ENCODE data around the gene LRFN5. TPM values are rescaled to one million over a fixed set of nuclear protein-coding genes. Genes with fewer than 3 reads are reported as not detected.
A peak's percentile ranks its signal among the peaks of the same experiment; 100 is the strongest.

LRFN5 gene
- total and polyA plus RNA-seq, 2 donors (not counting 1 experiment from before 2014, with no cell fraction given): 0.14 to 3.6 TPM

DNA sequence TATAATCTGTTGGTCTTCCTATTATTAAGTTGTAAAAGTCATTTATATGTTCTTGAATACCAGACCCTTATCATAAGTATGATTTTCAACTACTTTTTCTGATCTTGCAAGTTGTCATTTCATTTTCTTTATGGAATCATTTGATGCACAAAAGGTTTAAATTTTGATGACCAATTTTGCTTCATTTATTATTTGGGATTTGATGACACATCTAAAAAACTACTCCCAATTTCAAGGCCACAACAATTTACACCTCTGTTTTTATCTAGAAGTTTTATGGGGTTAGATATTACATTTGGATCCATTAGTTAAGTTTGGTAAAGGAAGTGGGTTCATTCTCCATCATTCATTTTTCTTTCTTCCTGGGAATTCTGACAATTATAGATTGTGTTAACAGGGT, 259.2 kb downstream of the LRFN5 start:
- H3K4me2 ChIP-seq (ENCODE audit: extremely low read depth, insufficient read depth, low read length): no peak overlapping the region
- TF ChIP-seq EZH2 (IDR thresholded peaks at IDR 0.05; ENCODE audit: low read length, missing control alignments): no peak
- TF ChIP-seq, protein P1, sequence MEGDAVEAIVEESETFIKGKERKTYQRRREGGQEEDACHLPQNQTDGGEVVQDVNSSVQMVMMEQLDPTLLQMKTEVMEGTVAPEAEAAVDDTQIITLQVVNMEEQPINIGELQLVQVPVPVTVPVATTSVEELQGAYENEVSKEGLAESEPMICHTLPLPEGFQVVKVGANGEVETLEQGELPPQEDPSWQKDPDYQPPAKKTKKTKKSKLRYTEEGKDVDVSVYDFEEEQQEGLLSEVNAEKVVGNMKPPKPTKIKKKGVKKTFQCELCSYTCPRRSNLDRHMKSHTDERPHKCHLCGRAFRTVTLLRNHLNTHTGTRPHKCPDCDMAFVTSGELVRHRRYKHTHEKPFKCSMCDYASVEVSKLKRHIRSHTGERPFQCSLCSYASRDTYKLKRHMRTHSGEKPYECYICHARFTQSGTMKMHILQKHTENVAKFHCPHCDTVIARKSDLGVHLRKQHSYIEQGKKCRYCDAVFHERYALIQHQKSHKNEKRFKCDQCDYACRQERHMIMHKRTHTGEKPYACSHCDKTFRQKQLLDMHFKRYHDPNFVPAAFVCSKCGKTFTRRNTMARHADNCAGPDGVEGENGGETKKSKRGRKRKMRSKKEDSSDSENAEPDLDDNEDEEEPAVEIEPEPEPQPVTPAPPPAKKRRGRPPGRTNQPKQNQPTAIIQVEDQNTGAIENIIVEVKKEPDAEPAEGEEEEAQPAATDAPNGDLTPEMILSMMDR (conservative IDR thresholded peaks at IDR 0.05 in 1 of 2, IDR thresholded peaks at IDR 0.05 in 1 of 2; ENCODE audit: low read depth in 1 of 2, low read length in 2 of 2): no peak
- no peaks in the 10 kb centered on the region for H3K27me3 ChIP-seq (ENCODE audit: control insufficient read depth, insufficient read depth, low read length)
- H3K9ac ChIP-seq (ENCODE audit: insufficient read depth, low read length): no peak overlapping the region
- no peaks in the 10 kb centered on the region for H3K36me3 ChIP-seq (ENCODE audit: control insufficient read depth, insufficient read depth, low read length)
- H3K9me3 ChIP-seq (ENCODE audit: control insufficient read depth, insufficient read depth, low read depth, low read length): no peaks in the 10 kb centered on the region
- no peak overlapping the region for H3K27ac ChIP-seq (ENCODE audit: insufficient read depth, low read length)
- no peaks in the 10 kb centered on the region for H4K20me1 ChIP-seq (ENCODE audit: control insufficient read depth, extremely low read depth, insufficient read depth, low read length)
- H3K79me2 ChIP-seq (ENCODE audit: control insufficient read depth, insufficient read depth, low read length): no peaks in the 10 kb centered on the region
- no peak for DNase-seq (ENCODE audit: low read depth in 2 of 2)
- H3K4me3 ChIP-seq (replicated peaks in 1 of 4; ENCODE audit: control extremely low read depth in 1 of 4, insufficient read depth in 1 of 4, low read depth in 3 of 4, low read length in 4 of 4): no peak overlapping the region
- no peak overlapping the region for H2AFZ ChIP-seq (ENCODE audit: low read length)
- no peaks in the 10 kb centered on the region for H3K4me1 ChIP-seq (ENCODE audit: control insufficient read depth, extremely low read depth, insufficient read depth, low read length)

DNA sequence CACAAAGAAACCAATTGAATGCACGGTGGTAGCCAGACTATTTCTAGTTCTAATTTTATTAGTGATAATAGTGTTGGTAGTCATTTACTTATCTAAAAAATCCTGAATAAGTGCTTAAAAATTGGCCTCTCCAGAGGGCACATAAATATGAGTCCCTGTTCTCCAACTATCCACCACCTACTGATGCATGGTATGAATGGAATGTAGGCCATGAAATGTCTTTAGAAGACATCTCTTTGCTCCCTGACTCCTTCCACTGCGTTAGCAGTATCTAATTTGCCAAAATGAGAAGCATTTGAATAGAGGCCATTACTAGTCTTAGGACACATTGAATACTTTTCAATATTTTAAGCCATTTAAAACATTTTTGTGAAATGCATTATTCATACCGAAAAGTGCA, 261.7 kb downstream of the LRFN5 start:
- Histone ChIP-seq H3K9ac (ENCODE audit: insufficient read depth, low read length) (no peak overlapping the region), H2AFZ (ENCODE audit: low read length) (no peak overlapping the region), H3K4me2 (ENCODE audit: extremely low read depth, insufficient read depth, low read length) (no peak overlapping the region), H3K27me3 (ENCODE audit: control insufficient read depth, insufficient read depth, low read length) (no peaks in the 10 kb centered on the region), H3K36me3 (ENCODE audit: control insufficient read depth, insufficient read depth, low read length) (no peaks in the 10 kb centered on the region), H3K27ac (ENCODE audit: insufficient read depth, low read length) (no peak overlapping the region), H3K4me3 (replicated peaks in 1 of 4; ENCODE audit: control extremely low read depth in 1 of 4, insufficient read depth in 1 of 4, low read depth in 3 of 4, low read length in 4 of 4) (no peak overlapping the region), H3K4me1 (ENCODE audit: control insufficient read depth, extremely low read depth, insufficient read depth, low read length) (no peaks in the 10 kb centered on the region), H4K20me1 (ENCODE audit: control insufficient read depth, extremely low read depth, insufficient read depth, low read length) (no peaks in the 10 kb centered on the region), H3K79me2 (ENCODE audit: control insufficient read depth, insufficient read depth, low read length) (no peaks in the 10 kb centered on the region), H3K9me3 (ENCODE audit: control insufficient read depth, insufficient read depth, low read depth, low read length) (no peaks in the 10 kb centered on the region)
- peak in 1 of 2 donors; percentile 24 for DNase-seq (ENCODE audit: low read depth in 2 of 2)
- TF ChIP-seq, protein P1 (conservative IDR thresholded peaks at IDR 0.05 in 1 of 2, IDR thresholded peaks at IDR 0.05 in 1 of 2; ENCODE audit: low read depth in 1 of 2, low read length in 2 of 2): no peak
- TF ChIP-seq EZH2 (IDR thresholded peaks at IDR 0.05; ENCODE audit: low read length, missing control alignments): no peak

DNA sequence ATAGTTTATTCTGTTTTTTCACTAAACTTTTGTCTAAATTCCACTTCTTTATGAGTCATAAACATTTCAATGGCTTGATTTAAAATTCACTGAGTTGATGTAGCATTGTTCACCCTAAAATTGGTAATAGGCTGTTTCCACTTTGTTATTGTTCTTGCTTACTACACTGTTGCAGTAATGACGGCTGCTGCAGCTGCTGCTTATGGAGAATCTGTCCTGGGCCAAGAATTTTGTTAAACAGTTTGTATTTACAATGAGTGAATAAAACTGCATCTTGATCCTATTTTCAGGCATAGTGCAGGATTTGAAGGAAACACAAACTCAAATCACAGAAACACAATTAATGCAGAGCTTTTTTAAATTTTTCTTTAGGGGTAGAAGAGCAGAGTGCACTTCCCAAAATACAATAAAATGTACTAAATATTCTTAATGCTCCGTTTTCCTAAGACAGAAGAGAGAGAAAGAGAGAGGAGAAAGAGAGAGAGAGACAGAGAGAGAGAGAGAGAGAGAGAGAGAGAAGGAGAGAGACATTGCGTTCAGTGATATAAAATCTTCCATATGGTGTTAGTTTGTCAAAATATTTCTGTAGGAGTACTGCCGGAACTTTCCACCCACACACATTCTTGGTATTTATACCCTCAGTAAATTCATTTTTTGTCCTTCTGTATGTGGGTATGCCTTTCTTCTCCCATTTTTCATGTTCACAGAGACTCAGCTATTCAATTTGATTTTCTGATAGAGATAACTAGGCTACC, 266.4 kb downstream of the LRFN5 start:
- Histone ChIP-seq H3K4me3 (replicated peaks in 1 of 4; ENCODE audit: control extremely low read depth in 1 of 4, insufficient read depth in 1 of 4, low read depth in 3 of 4, low read length in 4 of 4) (no peak overlapping the region), H3K4me1 (ENCODE audit: control insufficient read depth, extremely low read depth, insufficient read depth, low read length) (no peaks in the 10 kb centered on the region), H3K36me3 (ENCODE audit: control insufficient read depth, insufficient read depth, low read length) (no peaks in the 10 kb centered on the region), H3K79me2 (ENCODE audit: control insufficient read depth, insufficient read depth, low read length) (no peaks in the 10 kb centered on the region), H3K4me2 (ENCODE audit: extremely low read depth, insufficient read depth, low read length) (no peak overlapping the region), H3K27ac (ENCODE audit: insufficient read depth, low read length) (no peak overlapping the region), H3K9ac (ENCODE audit: insufficient read depth, low read length) (no peak overlapping the region), H3K9me3 (ENCODE audit: control insufficient read depth, insufficient read depth, low read depth, low read length) (no peaks in the 10 kb centered on the region), H4K20me1 (ENCODE audit: control insufficient read depth, extremely low read depth, insufficient read depth, low read length) (no peaks in the 10 kb centered on the region), H3K27me3 (ENCODE audit: control insufficient read depth, insufficient read depth, low read length) (no peaks in the 10 kb centered on the region), H2AFZ (ENCODE audit: low read length) (no peak overlapping the region)
- TF ChIP-seq, protein P1 (conservative IDR thresholded peaks at IDR 0.05 in 1 of 2, IDR thresholded peaks at IDR 0.05 in 1 of 2; ENCODE audit: low read depth in 1 of 2, low read length in 2 of 2): no peak
- no peak for TF ChIP-seq EZH2 (IDR thresholded peaks at IDR 0.05; ENCODE audit: low read length, missing control alignments)
- DNase-seq (ENCODE audit: low read depth in 2 of 2): peak; percentile 33 to 68
